NCI-H774 (cell line): Measurements from ENCODE around the gene HSF5.

Experiments used
- DNase-seq: peaks from one replicate; lab custom pipeline; 2025; lab: John Stamatoyannopoulos, UW

HSF5 gene

GRCh38 chr17:58385359-58385899 is 102.8 kb downstream of the HSF5 start:
- DNase-seq: no peak

- no peak for DNase-seq
These were observed 103.3 kb downstream of the HSF5 start for GRCh38 chr17:58384897-58385296.

GRCh38 chr17:58383892-58384462 is 104.2 kb downstream of the HSF5 start:
- no peak for DNase-seq

GRCh38 chr17:58382872-58383242 is 105.4 kb downstream of the HSF5 start:
- DNase-seq: no peak

DNA sequence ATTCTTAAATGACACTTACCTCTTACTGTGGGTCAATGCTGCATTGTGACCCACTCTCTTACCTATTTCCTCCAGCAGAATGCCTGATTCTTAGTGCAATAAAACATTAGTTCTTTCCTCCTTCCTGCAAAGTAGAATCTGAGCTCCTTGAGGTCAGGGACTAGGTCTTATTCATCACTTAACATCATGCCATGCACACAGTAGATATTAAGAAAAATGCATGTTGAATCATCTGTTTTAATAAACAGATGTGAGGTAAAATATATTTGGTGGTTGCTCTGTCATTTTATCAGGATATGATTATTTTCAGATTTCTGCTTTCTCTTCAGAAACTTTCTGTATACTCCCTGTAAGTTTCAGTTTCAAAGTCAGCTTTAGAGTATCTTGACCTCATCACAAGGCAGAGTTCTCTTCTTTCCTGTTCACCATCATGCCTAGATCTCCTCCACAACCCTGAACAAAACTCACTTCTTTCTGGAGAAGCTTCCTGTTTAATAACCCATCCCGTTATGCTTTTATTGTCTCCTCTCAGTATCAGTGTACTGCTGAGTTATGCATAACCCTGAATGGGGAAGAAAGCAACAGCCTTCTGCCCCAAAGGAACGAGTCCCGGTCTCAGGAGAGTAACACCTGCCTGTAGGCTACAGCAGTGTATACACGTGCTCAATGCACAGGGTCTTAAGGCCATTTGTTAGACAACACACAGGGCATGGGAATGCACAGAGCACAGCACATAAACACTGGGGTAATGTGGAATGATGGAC is 105.9 kb downstream of the HSF5 start:
- DNase-seq: no peak

DNA sequence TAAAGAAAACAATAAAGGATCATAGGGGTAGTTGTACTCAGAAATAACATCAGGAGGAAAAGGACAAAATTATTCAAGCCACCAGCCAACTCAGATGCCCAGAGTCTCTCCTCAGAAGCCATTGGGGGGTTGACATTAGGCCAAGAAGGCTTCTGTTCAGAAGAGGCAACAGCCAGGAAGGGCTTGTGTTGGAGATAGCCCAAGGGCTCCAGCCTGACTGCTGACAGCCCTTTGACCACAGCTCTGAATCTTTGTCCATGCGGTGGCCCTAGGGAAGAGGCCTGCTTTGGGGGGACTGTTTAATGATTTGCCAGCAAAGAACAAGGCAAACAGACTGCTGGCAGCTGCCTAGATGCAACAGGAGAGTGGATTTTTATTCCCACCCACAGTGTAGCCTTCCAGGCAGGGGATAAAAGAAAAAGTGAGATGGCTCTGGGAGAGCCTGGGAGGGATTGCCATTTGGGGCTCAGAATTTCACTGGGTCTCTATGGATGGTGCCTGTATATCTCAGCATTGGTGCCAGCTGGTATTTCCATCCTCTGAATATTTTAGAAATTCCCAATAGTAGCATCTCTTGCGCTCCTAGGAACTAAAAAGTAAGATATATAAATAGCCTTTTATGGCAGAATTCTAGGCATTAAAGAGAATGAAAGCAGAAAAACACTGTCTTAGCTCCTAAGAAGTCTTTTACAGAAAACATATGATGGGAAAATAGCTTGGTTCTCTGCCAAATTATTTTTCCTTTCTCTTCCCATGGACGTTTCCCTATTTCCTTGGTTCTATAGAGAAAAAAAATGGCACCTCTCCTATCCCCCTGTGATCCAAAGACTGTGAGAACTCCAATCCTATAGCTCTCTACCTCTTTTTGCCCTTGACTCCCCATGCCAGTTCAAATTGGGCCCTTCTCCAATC is 106.8 kb downstream of the HSF5 start:
- DNase-seq: no peak

- DNase-seq: no peak
These were observed 107.7 kb downstream of the HSF5 start for GRCh38 chr17:58380207-58381123.

GRCh38 chr17:58379511-58379824 is 108.7 kb downstream of the HSF5 start:
- DNase-seq: no peak

- DNase-seq: no peak
These were observed 109.3 kb downstream of the HSF5 start for GRCh38 chr17:58378733-58379510.

DNA sequence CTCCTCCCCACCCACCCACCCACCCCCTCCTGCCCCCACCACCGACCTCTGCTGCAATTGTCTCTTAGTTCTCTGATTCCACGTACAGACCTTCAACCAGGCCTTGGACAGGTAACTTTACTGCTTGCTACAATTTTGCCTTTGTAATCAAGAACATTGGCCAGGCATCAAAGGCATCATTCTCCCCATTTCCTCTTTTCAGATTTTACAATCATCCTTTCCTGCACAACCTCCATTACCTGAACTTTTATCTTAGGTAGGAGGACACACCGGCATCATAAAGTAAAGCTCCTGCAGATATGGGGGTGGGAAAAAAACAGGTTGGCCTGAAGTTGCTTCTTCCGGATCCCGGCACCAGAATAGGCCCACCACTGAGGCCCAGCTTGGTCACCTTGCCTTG is 110.5 kb downstream of the HSF5 start:
- no peak for DNase-seq

- no peak for DNase-seq
These were observed 111.1 kb downstream of the HSF5 start for GRCh38 chr17:58377093-58377601.

DNA sequence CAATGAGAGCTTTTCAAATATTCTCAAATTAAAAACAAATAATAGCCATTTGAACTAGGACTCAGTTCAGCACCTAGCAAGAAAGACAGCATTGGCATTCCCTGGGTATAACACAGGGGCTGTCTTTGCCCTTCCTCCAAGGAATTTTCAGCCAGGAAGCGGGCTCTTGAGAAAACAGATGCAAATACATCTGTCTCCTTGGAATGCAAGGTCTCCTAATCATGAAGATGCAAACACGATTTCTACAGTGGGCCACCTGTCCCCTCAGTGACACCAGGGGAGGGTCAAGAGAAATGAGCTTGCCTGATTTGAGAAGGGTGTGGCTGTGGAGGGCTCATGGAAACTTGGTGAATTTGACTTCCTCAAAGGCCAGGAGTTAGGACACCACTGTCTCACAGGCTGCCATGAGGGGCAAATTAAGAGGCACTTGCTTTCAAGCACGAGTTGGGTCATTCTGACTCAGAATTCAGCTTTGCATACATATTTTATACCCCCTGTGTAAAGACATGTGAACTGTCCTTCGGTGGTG is 111.7 kb downstream of the HSF5 start:
- DNase-seq: no peak

- DNase-seq: no peak
These were observed 112.4 kb downstream of the HSF5 start for GRCh38 chr17:58375811-58376210.

DNA sequence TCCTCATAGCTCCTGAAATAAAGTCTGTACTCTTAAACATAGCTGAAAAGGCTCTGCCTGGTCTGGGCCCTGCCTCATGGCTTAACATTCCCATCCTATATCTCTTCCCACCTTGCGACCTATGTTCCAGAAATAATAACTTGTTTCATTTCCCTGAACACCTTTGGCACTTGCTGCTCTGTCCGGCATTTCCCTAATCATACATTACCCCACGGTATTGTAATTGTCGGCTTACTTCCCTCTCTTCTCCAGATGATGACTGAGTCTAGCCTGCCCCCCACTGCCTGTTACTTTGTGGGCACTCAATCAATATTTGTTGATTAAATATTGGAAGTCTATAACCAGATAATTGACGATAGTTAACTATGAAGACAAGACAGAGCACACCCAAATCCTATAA is 113.0 kb downstream of the HSF5 start:
- DNase-seq: no peak

- no peak for DNase-seq
These were observed 114.3 kb downstream of the HSF5 start for GRCh38 chr17:58373923-58374322.

DNA sequence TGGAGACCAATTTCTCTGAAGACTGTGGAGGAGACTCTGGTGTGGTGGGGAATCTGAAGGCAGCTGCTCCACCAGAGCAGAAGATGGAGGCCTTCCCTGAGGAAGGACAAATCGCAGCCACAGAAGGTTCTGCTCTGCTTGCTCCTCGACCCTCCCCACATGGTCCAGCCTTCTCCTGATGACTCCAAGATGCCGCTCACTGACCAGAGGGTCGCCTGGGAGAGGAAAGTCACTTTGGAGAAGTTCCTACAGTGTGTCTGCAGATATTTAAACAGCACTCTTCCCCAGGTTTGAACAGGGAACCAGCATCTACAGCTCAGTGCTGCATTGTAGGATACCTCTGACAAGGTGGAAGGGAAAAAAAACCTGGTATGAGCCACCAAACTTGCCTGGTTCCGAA is 115.2 kb downstream of the HSF5 start:
- no peak for DNase-seq

GRCh38 chr17:58371300-58371950 is 116.8 kb downstream of the HSF5 start:
- DNase-seq: no peak

GRCh38 chr17:58370716-58371115 is 117.5 kb downstream of the HSF5 start:
- no peak for DNase-seq

DNA sequence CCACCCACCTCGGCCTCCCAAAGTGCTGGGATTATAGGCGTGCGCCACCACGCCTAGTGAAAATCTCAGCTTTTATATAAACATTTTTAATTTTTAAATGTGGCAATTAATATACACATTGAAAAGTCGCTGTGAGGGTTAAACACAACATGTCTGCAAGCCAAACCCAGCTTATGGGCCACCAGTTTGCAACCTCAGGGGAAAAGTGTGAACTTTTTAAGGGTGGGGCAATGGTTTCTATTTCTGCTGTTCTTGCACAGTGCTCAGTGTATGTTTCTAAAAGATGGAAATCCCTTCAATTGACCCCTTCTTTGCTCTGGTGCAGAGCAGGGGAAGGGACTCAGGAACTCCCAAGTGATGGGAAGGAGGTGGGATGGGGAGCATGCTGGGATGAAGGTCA is 117.9 kb downstream of the HSF5 start:
- DNase-seq: no peak
